ENCODE measurements around the gene CTNNA2.

DNA sequence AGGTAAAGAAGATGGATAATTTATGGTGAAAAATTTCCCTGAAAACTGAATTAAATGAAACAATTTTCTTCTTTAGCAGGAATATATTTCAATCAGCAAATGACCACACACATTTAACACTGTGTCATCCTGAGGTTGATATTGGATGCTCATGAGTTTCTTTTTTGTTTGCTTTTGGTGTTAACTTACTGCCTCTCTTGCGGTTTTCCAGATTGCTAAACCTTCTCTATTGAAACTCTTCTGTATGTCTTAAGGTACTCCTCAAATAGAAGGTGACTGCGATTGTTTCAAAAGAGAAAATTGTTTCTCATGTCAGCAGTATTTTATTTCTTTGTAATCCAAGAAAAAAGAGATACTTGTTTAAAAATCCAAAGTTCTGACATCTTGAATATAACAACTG, 692.6 kb downstream of the CTNNA2 start:
- TF ChIP-seq, protein P1, sequence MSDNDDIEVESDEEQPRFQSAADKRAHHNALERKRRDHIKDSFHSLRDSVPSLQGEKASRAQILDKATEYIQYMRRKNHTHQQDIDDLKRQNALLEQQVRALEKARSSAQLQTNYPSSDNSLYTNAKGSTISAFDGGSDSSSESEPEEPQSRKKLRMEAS (IDR thresholded peaks at IDR 0.05), result no peak
- TF ChIP-seq YY1 (IDR thresholded peaks at IDR 0.05; ENCODE audit: low read depth), result no peak
- TF ChIP-seq, protein P2, sequence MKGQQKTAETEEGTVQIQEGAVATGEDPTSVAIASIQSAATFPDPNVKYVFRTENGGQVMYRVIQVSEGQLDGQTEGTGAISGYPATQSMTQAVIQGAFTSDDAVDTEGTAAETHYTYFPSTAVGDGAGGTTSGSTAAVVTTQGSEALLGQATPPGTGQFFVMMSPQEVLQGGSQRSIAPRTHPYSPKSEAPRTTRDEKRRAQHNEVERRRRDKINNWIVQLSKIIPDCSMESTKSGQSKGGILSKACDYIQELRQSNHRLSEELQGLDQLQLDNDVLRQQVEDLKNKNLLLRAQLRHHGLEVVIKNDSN (IDR thresholded peaks at IDR 0.05), result no peak
- no peak for TF ChIP-seq CREB1 (IDR thresholded peaks at IDR 0.05; ENCODE audit: low read depth)
- no peak for TF ChIP-seq EP300 (IDR thresholded peaks at IDR 0.05; ENCODE audit: borderline replicate concordance)
- TF ChIP-seq CEBPB (IDR thresholded peaks at IDR 0.05), result no peak
- TF ChIP-seq TAF1 (IDR thresholded peaks at IDR 0.05; ENCODE audit: low read depth), result no peak
